Activated naive CD8-positive, alpha-beta T cell treated with anti-CD3 and anti-CD28 coated beads, Interleukin-2, amount 50 U/mL, for 16 hours (primary cell): ENCODE measurements around the gene STIM2.
A peak's percentile ranks its signal among the peaks of the same experiment; 100 is the strongest.
"Not testable (repeated sequence)": the region's sequence is repeated elsewhere in the genome, so short reads cannot be mapped to it uniquely, and the experiment has no call there.

Experiments used
- DNase-seq: peaks from one replicate; pipeline ENCODE4 v3.0.0-alpha.2; 2020; ENCODE audit warnings: low read depth, low spot score

Gene STIM2

DNA sequence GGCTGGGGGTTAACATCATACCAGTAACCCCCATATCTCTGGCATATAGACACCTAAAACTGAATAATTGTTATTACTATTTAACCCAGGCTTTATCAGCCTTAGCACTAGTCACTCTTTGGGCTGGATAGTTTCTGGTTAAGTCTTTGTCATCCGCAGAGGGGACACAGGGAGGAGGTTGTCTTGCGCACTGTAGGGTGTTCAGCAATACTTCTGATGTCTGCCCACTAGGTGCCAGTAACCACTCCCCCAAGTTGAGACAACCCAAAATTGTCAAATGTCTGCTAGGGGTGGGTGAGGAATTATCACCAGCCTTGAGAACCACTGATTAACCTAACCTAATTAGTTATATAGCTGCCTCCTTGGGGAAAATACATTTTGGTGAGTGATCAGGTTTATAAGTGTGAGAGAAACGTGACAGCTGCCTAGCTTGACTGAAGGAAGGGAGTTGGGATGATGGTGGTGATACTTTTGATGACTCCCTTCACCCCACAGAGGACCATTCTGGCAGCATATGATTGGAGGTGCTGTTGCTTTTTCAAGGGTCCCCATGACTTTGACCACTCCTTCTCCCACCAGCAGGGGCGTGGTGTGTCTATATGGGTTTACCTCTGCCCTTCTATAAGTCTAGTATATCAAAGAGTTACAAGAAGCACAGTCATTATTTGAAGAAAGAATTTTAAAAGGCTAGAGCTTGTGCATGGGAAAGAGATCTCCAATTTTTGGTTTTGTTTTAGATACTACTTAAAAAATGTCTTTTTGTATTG is 140.9 kb downstream of the STIM2 start:
- DNase-seq = no peak

DNA sequence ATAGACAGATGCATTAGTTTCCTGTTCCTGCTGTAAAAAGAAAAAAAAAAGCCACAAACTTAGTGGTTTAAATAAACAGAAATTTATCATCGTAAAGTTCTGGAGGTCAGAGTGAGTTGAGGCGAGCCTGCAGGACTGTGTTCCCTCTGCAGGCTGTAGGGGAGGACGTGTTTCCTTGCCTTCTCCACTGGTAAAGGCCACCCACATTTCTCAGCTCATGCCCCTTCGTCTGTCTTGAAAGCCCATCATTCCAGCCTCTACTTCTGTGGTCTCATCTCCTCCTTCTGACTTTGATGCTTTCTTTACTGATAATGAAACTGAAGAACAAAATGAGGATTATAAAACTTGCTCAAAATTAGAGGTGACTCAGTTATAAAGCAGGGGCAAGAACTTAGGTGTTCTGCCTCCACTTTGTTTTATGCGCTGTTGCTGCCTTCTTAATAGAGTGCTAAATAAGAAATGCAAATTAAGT is 143.0 kb downstream of the STIM2 start:
- DNase-seq = no peak

DNA sequence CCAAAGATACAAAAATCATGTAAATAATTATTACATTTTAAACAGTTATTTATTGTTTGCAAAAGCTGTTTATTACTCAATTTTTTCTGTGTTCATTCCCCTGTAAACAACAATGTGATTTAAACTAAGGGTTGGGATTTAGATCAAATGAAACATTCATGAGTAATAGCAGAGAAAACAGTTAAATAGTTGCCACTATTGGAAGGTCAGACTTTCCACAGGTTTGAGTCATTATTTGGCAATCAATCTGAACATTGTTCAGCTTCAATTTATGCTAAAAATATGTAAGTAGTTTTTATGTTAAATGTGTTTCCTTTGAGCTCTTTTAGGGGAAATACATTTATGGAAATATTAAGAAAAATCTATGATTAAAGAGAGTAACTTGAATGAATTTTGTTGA is 144.9 kb downstream of the STIM2 start:
- DNase-seq = no peak

DNA sequence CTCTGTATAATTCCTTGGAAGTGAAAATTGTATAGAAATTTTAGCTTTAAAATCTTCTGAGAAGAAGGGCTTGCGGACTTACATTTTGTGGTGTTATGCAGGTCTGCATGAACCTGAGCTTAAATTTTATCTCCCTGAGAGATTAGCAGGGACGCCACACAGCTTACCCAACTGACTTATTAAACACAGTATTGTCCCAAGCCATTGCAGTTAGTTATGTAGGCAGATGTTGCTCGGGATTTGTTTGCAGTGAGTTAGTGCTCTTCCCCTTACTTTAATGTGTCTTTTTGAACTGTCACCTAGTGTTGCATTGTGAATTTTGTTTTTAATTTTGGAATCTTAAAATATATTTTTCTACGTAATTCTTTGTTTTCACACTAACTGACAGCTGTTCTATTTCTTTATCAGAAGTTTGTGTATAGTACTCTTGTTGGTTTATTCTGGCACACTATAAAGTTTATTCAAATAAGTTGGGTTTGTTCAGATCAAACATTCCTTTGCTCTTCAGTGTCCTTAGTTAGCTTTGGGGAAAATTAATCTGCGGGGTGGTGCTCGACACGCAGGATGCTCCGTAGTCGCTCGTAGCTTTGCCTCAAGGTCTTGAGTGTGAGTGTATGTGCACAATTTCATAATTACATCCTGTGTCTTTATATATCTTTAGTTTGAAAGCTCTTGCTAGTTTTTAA is 145.4 kb downstream of the STIM2 start:
- no peak for DNase-seq

DNA sequence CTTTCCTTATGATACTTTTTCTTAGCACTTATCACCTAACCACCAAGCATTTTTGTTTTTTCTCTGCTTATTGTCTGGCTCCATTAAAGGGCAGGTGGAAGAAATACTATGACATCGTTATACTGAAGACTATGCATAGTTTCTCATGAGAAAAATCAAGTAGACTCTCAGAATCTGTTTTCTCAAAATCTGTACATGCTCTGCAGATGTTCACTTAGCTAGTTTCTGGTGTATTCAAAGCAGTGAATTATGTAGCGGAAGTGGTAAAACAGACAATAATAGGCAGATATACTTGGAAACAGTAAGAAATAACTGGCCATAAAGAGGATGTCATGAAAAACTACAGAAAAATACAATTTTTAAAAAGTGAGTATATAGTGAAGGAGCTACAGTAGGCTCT is 146.0 kb downstream of the STIM2 start:
- no peak for DNase-seq

DNA sequence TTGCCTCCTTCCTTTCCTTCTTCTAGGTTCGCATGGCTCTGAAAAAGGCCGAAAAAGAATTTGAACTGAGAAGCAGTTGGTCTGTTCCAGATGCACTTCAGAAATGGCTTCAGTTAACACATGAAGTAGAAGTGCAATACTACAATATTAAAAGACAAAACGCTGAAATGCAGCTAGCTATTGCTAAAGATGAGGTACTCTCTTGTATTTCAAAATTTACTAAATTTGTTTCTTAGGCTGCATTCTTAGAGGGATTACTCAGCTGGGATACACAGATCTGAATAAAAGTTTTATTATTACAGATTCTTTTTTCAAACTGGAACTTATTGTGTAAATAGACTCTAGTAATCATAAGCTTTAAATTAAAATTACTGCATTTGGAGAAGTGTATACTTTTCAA is 146.9 kb downstream of the STIM2 start:
- no peak for DNase-seq

DNA sequence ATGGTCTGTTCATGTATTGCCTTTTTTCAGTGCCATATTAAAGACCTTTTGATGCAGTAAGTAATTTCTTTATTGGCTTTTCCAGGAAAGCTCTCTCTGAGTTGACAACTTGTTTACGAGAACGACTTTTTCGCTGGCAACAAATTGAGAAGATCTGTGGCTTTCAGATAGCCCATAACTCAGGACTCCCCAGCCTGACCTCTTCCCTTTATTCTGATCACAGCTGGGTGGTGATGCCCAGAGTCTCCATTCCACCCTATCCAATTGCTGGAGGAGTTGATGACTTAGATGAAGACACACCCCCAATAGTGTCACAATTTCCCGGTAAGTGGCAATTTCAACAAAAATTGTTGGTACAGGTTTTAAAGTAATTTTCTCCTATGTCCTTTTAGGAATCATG is 148.0 kb downstream of the STIM2 start:
- DNase-seq = no peak

DNA sequence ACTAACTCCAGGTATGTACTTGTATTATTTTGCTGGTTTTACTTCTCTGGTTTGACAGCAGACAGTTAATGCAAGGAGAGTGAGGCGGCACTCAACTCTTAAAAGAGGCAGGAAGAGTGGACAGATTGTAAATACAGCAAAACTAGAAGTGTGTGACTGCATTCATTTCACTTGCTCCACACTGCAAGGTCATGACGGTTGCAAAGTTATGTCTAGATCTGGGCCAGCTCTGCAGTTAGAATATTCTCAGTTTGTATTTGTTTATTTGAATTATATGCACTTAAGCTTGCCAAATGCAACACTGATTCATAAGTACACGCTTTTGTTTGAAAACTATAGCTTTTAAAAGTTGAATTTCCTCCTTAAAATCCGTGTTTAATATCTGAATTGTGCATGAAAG is 148.9 kb downstream of the STIM2 start:
- no peak for DNase-seq

DNA sequence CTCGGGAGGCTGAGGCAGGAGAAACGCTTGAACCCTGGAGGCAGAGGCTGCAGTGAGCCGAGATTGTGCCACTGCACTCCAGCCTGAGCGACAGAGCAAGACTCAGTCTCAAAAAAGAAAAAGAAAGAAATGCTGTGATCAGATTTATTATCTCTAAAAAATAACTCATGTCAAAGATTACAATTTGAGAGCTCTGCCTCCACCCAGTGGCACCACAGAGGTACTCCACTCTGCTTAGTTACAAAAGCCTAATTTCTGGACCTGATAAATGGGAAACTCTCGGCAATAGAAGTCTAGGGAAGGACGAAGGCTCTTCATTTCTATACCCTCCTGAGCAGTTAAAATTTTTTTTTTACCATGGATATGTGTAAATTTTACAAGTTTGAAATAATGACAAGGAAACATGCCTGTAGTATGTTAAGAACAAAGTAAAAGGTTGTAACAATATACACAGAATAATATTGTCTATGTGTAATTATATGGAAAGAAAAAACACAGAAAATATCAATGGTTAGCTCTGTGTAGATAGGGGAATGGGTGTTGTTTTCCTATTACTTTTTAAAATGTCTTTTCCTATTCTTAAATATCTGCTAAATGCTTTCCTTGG is 149.8 kb downstream of the STIM2 start:
- peak; percentile 16 for DNase-seq

DNA sequence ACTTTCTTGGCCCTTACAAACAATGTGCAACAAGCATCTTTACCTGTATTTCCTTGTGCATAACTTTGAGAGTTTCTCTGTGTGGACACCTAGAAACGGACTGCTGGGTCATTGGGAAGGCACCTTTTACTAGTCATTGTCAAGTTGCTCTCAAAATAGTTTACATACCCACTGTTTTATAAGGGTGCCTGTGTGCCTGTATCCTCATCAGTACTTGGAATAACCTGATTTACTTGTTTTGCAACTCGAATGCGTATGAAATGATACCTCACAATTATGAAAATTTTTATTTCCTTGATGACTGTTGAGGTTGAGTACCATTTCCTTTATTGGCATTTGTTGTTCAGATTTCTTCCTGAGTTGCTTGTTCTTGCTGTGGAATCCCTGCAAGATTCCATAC is 150.8 kb downstream of the STIM2 start:
- no peak for DNase-seq

DNA sequence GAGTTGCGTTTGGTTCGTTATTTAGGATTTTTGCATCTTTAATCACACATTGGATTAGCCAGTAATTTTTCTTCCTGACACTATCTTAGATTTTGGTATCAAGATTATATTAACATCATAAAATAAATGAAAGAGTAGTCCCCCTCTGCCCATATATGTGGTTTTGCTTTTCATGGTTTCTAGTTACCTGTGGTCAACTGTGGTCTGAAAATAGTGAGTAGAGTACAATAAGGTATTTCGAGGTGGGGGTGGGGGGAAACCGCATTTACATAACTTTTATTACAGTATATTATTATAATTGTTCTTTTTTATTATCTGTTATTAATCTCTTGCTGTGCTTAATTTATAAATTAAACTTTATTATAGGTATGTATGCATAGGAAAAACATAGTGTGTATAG is 152.4 kb downstream of the STIM2 start:
- DNase-seq = no peak

DNA sequence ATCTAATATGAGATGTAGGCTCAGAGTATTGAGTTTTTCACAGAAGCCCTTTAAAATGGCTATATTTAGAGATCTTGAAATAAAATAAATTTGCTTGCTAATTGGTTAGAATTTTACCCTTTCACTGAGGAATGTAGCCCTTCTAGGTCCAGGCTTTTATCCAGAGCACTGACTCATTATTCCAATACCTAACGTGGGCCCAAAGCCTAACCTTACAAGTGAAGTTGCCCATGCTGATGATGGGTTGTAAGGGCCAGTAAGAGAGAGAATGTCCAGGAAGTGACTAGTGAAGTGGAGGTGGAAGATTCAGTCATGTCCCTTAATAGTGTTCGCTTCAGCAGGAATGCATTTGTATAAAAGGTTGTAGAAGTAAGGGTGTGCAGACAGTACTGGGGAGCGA is 155.9 kb downstream of the STIM2 start:
- no peak for DNase-seq

DNA sequence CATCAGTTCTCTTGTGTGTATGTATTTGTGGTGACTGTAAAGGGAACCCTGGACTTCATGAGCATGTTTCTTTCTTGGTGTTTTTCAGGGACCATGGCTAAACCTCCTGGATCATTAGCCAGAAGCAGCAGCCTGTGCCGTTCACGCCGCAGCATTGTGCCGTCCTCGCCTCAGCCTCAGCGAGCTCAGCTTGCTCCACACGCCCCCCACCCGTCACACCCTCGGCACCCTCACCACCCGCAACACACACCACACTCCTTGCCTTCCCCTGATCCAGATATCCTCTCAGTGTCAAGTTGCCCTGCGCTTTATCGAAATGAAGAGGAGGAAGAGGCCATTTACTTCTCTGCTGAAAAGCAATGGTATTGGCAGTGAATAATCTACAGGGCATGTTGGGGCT is 157.0 kb downstream of the STIM2 start:
- no peak for DNase-seq

DNA sequence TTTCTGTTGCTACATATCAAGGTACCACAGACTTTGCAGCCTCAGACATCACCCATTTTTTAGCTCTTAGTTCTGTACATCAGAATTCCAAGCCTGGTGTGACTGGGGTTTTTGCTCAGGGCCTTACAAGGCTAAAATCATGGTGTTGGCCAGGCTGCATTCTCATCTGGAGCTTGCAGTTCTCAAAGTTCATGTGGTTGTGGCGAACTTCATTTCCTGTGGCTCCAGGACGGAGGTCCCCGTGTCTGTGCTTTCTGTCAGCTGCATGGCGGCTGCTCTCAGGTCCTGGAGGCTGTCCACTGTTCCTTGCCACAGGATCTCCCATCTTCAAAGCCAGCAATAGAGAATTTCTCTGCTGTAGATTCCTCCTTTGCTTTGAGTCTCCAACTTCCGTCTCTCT is 157.4 kb downstream of the STIM2 start:
- no peak for DNase-seq

DNA sequence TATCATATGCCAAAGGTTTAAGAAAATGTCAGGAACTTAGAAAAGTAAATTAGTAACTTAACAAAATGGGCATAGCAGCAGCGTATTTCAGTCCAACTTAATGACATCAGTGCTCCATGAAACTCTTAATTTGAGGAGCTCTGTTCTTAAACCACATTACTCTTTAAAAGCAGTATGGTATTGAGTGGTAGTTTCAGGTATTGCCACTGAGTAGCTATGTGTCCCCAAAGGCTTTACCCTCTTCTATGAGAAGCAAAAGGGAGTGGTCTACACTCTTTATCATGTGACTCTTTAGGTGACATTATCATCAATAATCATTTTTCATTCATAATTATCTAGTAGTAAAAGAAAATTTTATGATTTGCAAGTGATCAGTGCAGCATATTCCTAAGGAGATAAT is 158.3 kb downstream of the STIM2 start:
- DNase-seq = no peak

DNA sequence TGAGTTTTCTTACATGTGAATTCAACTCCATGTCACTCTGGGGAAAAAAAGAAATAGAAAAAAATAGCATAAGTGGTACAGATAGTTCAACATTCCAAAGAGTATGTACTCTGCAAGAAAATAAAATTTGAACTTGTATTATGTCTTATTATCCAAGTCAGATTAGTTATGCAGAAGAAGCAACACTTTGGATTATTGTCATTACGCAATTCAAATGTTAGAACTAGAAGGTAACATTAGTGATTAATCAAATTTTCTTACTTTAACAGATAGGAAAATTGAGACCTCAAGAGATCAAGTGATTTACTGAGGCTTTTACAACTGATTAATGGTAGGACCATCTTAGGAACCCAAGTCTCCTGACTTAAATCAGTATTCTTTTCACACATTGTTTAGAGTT is 159.1 kb downstream of the STIM2 start:
- DNase-seq = no peak

DNA sequence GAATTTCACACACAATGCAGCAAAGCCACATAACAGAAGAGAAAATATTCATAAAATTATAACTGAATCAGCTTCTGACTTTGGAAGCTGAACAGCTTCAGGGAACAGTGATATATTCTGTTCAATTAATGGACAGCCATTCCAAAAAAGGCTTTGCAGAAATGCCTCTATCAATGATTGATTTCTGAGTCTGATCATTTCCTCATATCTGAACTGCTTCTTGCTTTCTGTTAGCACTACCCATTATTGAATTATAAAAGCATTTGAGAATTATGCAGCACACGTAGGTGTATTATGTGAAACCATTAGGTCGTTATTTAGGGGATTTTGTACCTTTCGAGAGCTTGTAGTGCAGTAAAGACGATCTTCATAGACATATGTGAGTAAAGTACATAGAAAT is 159.6 kb downstream of the STIM2 start:
- DNase-seq = no peak

DNA sequence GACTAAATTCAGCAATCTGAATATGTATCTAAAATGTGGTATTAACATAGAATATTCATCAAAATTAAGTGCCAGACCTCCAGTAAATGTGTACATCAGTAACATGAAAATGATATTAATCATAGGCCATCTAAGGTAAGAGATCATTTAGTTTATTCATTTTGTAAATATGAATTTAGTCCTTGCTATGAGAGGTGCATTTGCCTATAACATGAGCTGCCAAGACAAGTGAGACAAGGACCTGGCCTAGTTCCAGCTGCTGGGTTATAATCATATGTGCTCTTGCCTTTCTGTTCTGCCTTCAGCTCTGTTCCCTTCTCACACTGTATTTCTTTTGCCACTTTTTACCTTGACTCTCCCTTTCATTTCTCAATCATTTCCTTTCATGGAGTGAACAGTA is 160.0 kb downstream of the STIM2 start:
- DNase-seq = no peak

DNA sequence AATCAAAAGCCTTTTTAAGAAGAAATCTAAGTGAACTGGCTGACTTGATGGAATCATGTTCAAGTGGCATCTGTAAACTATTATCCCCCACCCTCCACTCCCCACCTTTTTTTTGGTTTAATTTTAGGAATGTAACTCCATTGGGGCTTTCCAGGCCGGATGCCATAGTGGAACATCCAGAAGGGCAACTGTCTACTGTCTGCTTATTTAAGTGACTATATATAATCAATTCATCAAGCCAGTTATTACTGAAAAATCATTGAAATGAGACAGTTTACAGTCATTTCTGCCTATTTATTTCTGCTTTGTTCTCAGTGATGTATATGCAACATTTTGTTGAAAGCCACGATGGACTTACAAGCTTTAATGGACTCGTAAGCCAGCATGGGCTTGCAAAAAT is 162.3 kb downstream of the STIM2 start:
- no peak for DNase-seq

DNA sequence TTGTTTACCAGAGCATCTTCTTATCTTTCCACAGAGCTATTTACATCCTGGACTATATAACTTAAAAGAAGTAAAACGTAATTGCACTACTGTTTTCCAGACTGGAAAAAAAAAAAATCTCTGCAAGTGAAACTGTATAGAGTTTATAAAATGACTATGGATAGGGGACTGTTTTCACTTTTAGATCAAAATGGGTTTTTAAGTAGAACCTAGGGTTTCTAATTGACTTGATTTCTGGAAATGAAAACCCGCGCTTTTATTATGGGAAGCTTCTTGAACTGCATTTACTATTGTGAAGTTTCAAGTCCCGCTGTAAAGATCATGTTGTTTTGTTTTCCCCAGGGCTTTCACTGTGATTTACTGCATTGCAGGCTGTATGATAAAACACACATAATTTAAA is 162.7 kb downstream of the STIM2 start:
- no peak for DNase-seq

DNA sequence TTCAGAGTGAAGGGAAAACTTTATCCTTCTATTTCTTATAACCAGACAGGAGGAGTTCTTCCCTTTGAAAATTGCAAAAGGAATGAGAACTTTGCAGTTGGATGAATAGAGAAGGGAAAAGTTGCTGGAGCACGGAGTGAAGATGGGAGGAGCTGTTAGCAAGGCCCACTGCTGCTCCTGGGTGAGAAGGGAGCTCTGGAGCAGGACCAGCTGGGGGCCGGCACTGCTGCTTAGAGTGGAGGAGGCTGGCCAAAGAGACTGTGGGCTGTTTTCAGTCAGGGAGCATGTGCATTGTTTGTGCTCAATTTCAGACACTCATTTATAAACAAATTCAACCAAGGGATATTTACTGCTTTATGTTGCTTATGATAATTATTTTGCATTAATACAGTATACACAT is 164.2 kb downstream of the STIM2 start:
- no peak for DNase-seq

DNA sequence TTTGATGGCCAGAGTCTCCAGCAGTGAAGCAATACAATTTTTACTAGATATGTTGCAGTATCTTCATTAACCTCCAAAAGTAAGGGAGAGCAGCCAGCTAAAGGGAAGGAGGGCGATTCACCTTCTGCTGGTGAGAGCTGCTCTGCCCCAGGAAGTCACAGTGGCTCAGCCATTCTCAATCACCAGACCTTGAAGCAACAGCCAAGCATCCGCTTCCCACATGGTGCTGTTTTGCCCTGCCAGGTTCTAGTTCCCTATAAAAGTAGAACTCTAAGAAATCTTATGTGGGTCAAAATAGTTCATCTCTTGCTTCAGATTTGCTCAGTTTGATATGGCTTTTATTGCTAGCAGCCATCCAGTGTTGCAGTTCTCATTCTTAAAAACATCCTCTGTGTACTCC is 166.8 kb downstream of the STIM2 start:
- DNase-seq = no peak

DNA sequence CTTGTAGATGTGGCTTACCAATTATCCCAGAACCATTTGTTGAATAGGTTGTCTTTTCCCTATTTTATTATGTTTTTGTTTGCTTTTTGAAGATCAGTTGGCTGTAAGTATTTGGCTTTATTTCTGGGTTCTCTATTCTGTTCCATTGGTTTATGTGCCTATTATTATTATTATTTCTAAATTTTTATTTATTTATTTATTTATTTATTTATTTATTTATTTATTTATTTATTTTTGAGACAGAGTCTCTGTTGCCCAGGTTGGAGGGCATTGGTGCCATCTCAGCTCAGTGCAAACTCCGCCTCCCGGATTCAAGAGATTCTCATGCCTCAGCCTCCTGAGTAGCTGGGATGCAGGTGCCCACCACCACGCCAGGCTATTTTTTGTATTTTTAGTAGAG is 174.5 kb downstream of the STIM2 start:
- not testable (repeated sequence) for DNase-seq
